ENCODE results near the gene ARID1B.
A peak's percentile ranks its signal among the peaks of the same experiment; 100 is the strongest.

The ARID1B gene

GRCh38 chr6:157063176-157063905 is 286.2 kb downstream of the ARID1B start:
- no peak for DNase-seq

DNA sequence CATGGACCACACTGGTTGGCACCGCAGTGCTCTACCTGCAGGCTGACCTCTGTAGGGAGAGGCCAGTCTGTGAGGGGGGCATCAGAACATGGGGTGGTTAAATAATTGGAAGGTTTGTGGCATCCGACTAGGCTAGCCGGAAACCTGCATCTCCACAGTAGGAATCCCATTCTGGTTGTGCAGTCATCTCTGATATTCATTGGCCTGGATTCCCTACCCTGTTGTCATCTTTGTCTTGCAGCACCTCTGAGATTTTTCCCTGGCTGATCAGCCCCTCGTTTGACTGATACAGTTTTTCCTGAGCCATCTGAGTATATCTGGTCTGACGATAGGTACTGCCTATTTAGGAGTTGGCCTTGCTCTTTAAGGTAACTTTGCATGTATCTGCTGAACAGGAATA is 286.7 kb downstream of the ARID1B start:
- DNase-seq = peak; percentile 52

DNA sequence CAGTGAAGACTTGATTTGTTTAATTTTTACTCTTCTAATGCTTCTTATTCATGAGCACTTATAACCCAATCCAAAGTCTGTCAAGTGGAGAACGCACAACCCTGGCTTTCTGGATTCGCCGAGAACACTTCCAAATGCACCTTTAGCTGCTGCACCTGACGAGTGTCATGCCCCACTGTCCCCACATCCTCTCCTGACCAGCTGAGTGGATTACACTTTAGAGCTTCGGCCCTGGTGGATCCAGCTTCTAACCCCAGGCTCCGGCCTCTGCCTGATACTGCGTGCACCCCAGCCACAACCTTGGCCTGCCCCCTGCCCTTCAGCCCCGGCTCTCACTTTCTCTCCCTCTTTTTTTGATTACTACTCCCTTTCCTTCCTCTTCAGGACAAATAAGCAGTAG is 287.3 kb downstream of the ARID1B start:
- no peak for DNase-seq

DNA sequence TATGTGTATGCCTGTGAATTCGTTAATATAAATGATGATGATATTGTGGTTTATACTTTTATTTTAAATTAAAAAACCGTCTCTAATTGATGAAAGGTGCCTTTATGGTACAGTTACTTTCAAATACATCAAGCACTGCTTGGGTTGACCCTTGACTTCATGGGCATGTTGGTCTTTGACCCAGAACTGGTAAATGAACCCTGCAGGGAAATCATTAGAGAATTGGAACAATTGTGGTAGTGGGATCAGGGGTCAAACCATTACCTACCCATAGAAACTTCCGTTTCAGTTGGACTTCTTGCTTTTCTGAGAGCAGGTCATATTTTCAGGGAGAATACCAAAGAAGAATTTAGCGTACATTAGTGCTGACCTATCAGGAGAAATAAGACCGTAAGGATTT is 288.2 kb downstream of the ARID1B start:
- no peak for DNase-seq

- no peak for DNase-seq
Observed at GRCh38 chr6:157066781-157067491, 289.8 kb downstream of the ARID1B start.

DNA sequence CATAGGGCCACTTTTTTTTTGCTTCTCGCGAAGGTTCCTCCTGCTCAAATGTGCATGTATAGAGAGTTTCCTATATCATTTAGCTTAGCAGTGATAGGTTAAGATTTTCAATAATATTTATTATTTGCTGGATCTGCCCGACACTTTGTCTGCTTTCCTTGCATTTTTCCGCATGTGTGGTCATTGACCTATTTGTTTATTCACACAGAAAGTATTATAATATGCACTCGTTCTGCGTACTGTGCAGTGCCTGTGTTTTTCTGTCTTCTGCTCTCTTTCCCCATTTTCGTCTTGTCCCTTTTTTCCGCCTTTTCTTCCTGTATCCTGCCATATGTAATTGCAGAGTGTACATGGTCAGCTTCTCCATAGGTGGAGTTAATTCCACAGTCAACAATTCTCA is 290.3 kb downstream of the ARID1B start:
- peak; percentile 63 for DNase-seq

GRCh38 chr6:157068691-157069324 is 291.6 kb downstream of the ARID1B start:
- DNase-seq = no peak

GRCh38 chr6:157069585-157069984 is 292.4 kb downstream of the ARID1B start:
- no peak for DNase-seq

DNA sequence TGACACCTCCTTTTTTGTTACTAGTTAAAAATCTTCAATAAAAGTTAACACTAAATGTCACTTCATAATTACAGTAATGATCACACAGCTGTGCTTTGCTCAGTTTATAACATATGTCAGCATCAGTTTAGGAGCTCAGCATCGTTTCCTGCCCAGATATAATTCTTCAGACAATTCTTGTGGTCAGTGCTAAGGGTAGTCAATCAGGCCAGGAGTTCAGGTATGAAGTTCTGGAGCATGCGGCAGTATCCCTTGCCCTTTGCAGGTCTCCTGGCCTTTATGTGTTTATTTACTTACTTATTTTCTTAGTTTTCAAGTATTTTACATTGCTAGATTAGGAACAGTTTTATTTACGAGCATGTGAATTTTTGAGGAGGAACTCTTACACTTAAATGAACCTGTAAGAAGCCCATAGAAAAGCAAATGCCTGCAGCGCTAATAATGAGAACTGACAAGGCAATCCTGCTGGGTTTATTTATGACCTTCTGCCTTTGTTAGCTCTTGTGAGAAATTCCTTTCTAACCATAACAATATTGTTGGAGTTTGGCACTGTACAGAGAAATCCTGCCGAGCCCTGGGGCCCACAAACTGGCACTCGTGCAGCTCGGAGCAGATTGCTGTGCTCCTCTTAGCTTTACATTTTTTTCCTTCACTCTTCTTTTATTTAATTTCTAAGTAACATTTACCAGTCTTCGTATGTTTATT is 293.4 kb downstream of the ARID1B start:
- peak; percentile 82 for DNase-seq

GRCh38 chr6:157072128-157072527 is 294.9 kb downstream of the ARID1B start:
- no peak for DNase-seq

- DNase-seq = no peak
Observed at GRCh38 chr6:157073596-157073995, 296.4 kb downstream of the ARID1B start.

GRCh38 chr6:157074969-157075368 is 297.8 kb downstream of the ARID1B start:
- DNase-seq = no peak

GRCh38 chr6:157075549-157076450 is 298.6 kb downstream of the ARID1B start:
- DNase-seq = no peak

DNA sequence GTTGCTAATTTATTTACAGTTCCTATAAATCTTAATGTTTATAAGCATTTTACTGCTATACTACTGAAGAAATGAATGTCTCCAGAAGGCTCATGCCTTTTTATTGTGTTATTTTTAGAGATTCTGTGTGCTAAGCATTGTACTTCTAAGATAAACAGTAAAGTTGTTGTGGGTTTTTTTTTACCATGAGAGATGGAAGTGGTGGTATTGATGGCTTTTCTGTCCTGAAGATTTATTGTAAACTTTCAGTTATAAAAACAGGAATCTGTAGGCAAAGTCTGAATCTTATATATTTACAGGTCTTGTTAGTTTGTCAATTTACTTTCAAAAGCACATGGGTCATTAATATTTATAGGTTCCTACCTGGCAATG is 299.3 kb downstream of the ARID1B start:
- no peak for DNase-seq

- no peak for DNase-seq
Observed at GRCh38 chr6:157077251-157077650, 300.1 kb downstream of the ARID1B start.

GRCh38 chr6:157078326-157078725 is 301.1 kb downstream of the ARID1B start:
- no peak for DNase-seq

DNA sequence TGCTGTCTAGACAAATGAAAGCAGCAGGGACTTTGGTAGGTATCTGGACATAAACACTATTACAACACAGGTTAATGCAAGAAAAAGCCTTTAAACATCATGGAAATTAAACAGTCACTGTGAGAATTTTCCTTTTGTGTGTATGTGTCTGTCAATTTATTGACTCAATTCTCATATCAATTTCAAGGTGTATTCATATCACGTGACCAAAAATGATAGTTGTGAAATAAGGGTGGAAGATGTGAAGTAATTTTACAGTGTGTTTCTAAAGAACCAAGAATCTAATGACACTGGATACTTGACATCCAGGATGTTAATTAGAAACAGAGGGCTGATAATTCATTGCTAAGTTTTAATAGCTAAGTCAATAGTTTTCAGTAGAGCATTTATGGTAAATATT is 302.1 kb downstream of the ARID1B start:
- DNase-seq = no peak

DNA sequence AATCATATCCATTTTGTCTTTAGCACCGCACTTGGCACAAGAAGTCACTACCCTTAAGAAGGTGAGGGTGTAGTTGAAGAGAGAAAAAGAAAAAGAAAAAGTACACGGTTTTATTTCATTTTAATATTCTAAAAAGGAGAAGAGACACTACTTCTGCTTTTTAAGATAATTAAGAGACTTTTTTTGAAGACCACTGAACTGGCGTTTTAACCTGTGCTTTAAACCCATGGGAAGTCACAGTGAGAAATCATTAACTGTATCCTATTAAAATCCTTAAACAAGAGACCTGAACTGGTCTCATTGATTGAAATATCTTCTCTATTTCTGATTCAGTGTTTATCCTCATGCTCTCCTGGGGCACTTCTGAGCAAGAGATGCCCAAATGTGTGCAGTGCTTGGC is 302.6 kb downstream of the ARID1B start:
- no peak for DNase-seq

DNA sequence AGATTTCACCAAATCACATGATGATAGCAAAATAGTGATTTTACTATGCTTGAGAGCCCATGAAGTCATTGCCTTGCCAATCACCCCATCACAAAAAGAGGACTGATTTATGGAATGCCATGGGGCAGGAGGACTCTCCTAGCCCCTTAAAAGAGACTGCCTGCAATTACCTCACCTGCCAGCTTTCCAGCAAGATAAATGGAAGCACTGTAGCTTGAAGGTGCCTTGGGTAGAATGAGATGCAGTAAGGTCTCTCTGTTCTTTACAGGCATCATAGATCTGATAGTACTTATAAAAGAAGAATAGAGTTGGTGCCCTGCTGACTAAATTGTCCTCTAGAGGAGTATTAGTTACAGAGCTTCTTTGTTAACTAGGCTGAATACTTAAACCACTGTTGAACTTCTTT is 303.8 kb downstream of the ARID1B start:
- no peak for DNase-seq

GRCh38 chr6:157083343-157083742 is 306.2 kb downstream of the ARID1B start:
- no peak for DNase-seq

- no peak for DNase-seq
Observed at GRCh38 chr6:157086632-157087031, 309.5 kb downstream of the ARID1B start.

DNA sequence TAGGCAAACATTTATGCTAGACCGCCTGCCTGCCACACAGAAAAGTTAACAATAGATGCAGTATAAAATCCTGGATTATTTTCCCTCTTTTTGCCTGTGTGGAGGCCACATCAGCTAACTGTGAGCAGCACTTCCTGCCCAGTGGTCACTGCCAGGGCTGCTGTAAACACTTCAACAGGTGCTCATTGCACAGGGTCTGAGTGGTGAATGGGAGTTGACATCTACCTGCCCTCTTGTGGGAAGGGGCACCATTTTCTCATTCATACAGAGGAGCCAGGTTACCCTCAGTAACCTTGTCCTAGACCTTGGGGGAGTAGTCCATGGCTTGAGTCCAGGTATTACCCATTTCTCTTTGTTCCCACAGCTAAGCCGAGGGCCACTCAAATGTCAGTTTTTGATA is 310.8 kb downstream of the ARID1B start:
- DNase-seq = no peak

Data from retina (tissue), 1 donor.